HUES48 (cell line): ENCODE measurements around the gene PDX1.

Experiments used
- H3K27ac ChIP-seq: one replicate; pipeline ENCODE4 v1.7.0; 2013; ENCODE audit warnings: low read depth, low read length, inconsistent platforms
- H3K27me3 ChIP-seq: 2 replicates; pipeline ENCODE4 v1.6.1; 2013; ENCODE audit warnings: mild to moderate bottlenecking, low read length; ENCODE audit not compliant: control insufficient read depth, insufficient read depth
- H3K36me3 ChIP-seq: 2 replicates; pipeline ENCODE4 v1.6.1; 2013; ENCODE audit warnings: low read length; ENCODE audit not compliant: control insufficient read depth, insufficient read depth
- H3K4me1 ChIP-seq: 2 replicates; pipeline ENCODE4 v1.6.1; 2013; ENCODE audit warnings: mild to moderate bottlenecking, low read length; ENCODE audit not compliant: control insufficient read depth, insufficient read depth
- H3K4me3 ChIP-seq: 2 replicates; pipeline ENCODE4 v1.5.1; 2013; ENCODE audit warnings: mild to moderate bottlenecking, low read depth, low read length
- H3K9ac ChIP-seq: 2 replicates; pipeline ENCODE4 v1.6.1; 2013; ENCODE audit warnings: mild to moderate bottlenecking, low read depth, low read length, moderate library complexity
- H3K9me3 ChIP-seq: 2 replicates; pipeline ENCODE4 v1.6.1; 2013; ENCODE audit warnings: low read length; ENCODE audit not compliant: control insufficient read depth, insufficient read depth

The PDX1 gene

DNA sequence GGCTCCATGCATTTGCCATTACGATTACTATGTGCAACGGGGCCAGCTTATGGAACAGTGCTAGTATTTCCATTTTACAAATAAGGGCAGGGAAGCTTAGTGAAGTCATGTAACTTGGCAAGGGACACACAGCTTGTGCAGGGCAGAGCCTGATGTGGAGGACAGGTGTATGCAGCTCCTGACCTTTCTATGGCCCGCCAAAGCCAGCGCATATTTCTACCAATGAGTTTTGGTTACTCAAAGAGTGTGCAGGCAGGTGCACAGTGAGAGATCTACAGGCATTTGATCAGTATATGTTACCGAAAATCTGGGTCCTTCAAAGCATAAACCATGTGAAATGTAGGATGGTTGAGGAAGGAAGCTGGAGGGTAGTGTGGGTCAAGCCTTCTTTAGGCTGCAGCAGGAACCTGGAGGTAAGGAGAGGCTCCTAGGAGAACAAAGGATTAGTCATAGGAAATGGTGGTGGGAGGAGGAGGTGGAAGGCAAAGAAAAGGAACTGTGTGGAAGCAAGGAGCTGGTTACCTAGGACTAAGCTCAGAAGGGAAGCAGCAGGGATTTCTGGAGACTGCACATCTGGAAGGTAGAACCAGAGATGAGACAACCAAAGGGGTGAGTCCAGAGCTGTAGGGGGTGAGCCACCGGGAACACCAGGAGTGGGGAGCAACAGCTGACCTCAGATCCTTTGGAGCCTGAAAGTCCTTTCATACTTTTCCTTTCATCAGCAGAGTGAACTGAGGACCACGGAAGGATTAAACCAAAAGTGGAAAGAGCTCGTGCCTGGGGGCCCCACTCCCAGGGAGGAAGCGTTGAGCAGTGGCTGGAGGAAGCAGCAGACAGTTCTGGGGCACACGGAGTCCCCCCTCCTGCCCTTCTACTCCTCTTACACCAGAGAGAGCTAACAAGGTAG is 4.2 kb upstream of the PDX1 start:
- Histone ChIP-seq H3K27me3 (peaks cover 92% of the 10 kb centered on the region), H3K4me3 (no peak overlapping the region), H3K9me3 (0 out of 2 replicates have a peak, but pooled peaks cover 2% of the 10 kb centered on the region), H3K36me3 (no peaks in the 10 kb centered on the region), H3K4me1 (peaks cover 12% of the 10 kb centered on the region; the same call in 1 of the 2 replicates), H3K27ac (no peak overlapping the region), H3K9ac (no peak overlapping the region)

GRCh38 chr13:27917121-27917947 is 2.5 kb upstream of the PDX1 start:
- Histone ChIP-seq H3K27me3 (peaks cover 100% of the 10 kb centered on the region), H3K4me3 (peak overlapping the region; percentile 34)

DNA sequence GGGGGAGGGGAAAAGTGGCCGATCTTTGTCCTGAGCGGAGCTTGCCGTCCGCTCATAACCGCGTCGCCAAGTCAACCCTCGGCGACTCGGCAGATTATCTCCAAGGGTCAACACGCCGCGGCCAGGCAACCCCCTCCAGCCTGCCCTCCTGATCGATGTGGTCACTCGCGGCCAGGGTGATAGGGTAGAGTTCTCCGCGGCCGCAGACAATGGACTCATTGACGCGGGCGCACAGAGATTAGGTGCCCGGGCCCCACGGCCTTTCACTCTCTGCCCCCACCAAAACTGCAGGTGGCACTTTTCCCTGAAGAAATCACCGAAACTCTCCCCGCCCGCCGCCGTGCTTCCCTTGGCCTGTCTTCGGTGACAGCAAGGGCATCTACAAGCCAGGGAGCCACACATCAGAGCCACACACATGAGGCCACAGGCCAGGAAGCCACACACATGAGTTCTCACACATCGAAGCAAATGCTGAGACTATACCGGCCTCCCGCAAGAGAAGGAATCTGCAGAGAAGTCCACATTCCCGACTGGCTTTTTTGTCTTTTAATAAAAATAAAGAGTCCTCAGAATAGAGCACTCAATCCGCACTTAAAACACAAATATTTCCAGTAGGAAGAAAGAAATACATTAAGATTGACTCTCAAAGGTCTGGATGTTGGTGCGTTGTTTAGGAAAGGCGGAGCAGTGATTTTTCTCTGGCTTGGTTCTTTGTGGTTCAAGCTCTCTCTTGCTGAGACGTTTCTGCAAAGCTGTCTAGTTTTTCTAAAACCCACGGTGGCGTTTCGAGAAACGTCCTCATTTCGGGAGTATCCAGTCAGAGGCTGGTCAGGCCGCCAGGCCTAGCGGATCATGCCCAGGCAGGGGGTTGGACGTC is 1.5 kb upstream of the PDX1 start:
- H3K36me3 ChIP-seq, result no peaks in the 10 kb centered on the region
- 0 out of 2 replicates have a peak, but pooled peaks cover 2% of the 10 kb centered on the region for H3K9me3 ChIP-seq
- H3K27ac ChIP-seq, result no peak overlapping the region
- peaks cover 17% of the 10 kb centered on the region; the same call in 1 of the 2 replicates for H3K4me1 ChIP-seq
- H3K27me3 ChIP-seq, result peaks cover 100% of the 10 kb centered on the region
- H3K9ac ChIP-seq, result no peak overlapping the region
- no peak overlapping the region for H3K4me3 ChIP-seq

More at GRCh38 chr13:27917121-27917947, 2.5 kb upstream of the PDX1 start:
- Histone ChIP-seq H3K4me1 (peaks cover 11% of the 10 kb centered on the region; the same call in 1 of the 2 replicates), H3K27ac (no peak overlapping the region), H3K9me3 (0 out of 2 replicates have a peak, but pooled peaks cover 2% of the 10 kb centered on the region), H3K9ac (no peak overlapping the region), H3K36me3 (no peaks in the 10 kb centered on the region)

GRCh38 chr13:27918918-27919658 is 712 bp upstream of the PDX1 start:
- H3K4me3 ChIP-seq, result no peak overlapping the region
- no peaks in the 10 kb centered on the region for H3K36me3 ChIP-seq
- peaks cover 100% of the 10 kb centered on the region for H3K27me3 ChIP-seq
- no peak overlapping the region for H3K9ac ChIP-seq
- no peak overlapping the region for H3K27ac ChIP-seq
- 0 out of 2 replicates have a peak, but pooled peaks cover 2% of the 10 kb centered on the region for H3K9me3 ChIP-seq
- peaks cover 17% of the 10 kb centered on the region; the same call in 1 of the 2 replicates for H3K4me1 ChIP-seq

DNA sequence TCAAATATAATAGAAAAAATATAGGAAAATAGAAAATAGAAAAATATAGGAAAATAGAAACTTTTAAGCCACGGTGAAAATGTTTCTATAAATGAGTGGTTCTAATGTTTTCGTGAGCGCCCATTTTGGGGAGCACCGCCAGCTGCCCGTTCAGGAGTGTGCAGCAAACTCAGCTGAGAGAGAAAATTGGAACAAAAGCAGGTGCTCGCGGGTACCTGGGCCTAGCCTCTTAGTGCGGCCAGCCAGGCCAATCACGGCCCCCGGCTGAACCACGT is 204 bp upstream of the PDX1 start:
- H3K27me3 ChIP-seq, result peaks cover 100% of the 10 kb centered on the region
- H3K4me1 ChIP-seq, result peaks cover 17% of the 10 kb centered on the region; the same call in 1 of the 2 replicates

GRCh38 chr13:27920677-27921420 is 1.0 kb downstream of the PDX1 start:
- Histone ChIP-seq H3K9ac (no peak overlapping the region), H3K27ac (no peak overlapping the region), H3K36me3 (no peaks in the 10 kb centered on the region), H3K9me3 (0 out of 2 replicates have a peak, but pooled peaks cover 1% of the 10 kb centered on the region), H3K27me3 (peaks cover 100% of the 10 kb centered on the region), H3K4me3 (no peak overlapping the region), H3K4me1 (peaks cover 17% of the 10 kb centered on the region; the same call in 1 of the 2 replicates)

More for the DNA sequence above, 204 bp upstream of the PDX1 start:
- no peak overlapping the region for H3K27ac ChIP-seq
- H3K9me3 ChIP-seq, result 0 out of 2 replicates have a peak, but pooled peaks cover 2% of the 10 kb centered on the region
- H3K4me3 ChIP-seq, result no peak overlapping the region
- H3K9ac ChIP-seq, result no peak overlapping the region
- no peaks in the 10 kb centered on the region for H3K36me3 ChIP-seq

DNA sequence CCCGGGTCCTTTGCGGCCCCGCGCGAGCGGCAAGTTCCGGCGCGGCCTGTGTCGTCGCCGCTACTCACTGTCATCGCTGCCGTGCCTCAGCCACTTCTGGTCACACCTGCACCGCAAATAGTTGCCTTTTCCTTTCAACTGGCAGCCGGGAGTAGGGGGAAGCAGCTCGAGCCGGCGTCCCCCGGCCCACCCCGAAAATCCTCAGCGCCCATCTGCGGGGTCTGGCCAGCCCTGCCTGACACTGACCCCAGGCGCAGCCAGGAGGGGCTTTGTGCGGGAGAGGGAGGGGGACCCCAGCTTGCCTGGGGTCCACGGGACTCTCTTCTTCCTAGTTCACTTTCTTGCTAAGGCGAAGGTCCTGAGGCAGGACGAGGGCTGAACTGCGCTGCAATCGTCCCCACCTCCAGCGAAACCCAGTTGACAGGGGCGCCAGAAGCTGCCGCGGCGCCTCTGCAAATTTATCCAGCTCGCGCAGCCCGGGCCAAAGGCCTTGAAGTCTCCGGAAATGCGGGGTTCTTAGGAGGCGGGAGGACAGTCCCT is 1.7 kb downstream of the PDX1 start:
- peaks cover 17% of the 10 kb centered on the region; the same call in 1 of the 2 replicates for H3K4me1 ChIP-seq
- H3K9ac ChIP-seq, result no peak overlapping the region
- H3K27me3 ChIP-seq, result peaks cover 100% of the 10 kb centered on the region
- H3K36me3 ChIP-seq, result no peaks in the 10 kb centered on the region
- H3K9me3 ChIP-seq, result no peaks in the 10 kb centered on the region
- H3K4me3 ChIP-seq, result no peak overlapping the region
- H3K27ac ChIP-seq, result no peak overlapping the region

DNA sequence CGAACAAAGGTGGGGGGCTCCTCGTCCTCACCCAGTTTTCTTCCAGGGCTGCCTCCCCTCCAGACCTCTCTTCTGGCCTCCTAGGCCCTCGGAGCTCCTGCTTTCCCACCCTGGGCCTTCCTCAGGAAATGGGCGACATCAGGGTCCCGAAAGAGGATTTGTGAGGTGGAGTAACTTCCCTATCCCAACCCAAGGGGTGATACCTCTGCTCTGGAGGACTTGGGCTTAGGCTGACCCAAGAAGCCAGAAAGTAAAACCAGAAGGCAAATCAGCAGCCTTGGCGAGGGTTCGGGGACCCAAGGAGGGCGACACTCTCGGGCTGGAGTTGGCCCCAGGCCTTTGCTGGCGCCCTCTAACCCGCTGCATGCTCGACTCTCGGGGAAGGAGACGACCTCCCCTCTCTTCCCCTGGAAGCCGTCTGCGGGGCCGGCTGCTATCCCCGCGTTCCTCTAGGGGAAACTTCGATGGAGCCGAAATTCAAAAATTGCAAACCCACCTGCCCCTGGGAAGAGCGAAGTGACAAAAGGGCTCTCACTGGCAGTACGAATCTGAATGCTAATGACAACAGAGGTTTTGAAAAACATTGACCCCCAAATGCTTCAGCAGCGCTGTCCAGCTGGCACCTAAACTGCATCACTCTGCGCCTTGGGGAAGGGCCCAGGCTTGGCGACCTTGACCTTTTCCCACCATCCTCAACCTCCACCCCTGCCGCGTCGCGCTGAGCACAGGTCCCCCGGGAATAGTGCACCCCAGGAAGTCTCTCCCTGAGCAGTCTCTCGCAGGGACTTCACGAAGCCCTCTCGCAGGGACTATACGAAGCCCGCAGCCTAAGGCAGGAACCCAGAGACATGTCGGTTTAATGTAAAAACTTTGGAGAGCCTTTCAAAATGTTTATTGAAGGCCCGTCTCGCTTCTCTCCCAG is 2.4 kb downstream of the PDX1 start:
- no peaks in the 10 kb centered on the region for H3K9me3 ChIP-seq
- H3K27me3 ChIP-seq, result peaks cover 100% of the 10 kb centered on the region
- no peak overlapping the region for H3K27ac ChIP-seq
- no peaks in the 10 kb centered on the region for H3K36me3 ChIP-seq
- peaks cover 12% of the 10 kb centered on the region; the same call in 1 of the 2 replicates for H3K4me1 ChIP-seq
- H3K4me3 ChIP-seq, result no peak overlapping the region
- H3K9ac ChIP-seq, result no peak overlapping the region
